ACHN (cell line): ENCODE data around the gene IFNA8.
"Not testable (repeated sequence)": the region's sequence is repeated elsewhere in the genome, so short reads cannot be mapped to it uniquely, and the experiment has no call there.

Experiments used
- DNase-seq: peaks from one replicate; pipeline ENCODE4 v3.0.0-alpha.2; 2015
- in situ Hi-C: cut with HindIII; loops from 2 replicates; pipeline ENCODE4 v1.10.0; 2017; ENCODE audit warnings: low sequenced_read_pairs, low pct_ligation_motif_present, low pct_unique_long_range_greater_than_20kb

IFNA8 gene

DNA sequence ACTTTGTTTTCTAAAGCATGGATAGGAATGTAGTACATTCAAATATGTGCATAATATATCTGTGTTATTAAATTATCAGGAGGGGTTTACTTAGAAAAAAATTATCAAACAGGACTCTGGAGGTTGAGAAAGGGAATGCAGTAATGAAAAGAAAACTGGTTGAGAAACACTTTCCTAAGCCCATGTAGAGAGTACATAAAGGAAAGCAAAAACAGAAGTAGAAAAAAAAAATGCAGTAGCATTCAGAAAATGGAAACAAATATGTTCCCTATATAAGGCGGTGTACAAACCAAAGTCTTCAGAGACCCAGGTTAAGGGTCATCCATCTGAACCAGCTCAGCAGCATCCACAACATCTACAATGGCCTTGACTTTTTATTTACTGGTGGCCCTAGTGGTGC, at the start of gene IFNA8:
TSS of gene IFNA8 (plus strand) at position 301 of the 400 bp plus-strand sequence. CDS start at position 361, 60 bp downstream.
- in situ Hi-C loops = no loop called here
- DNase-seq = no peak

GRCh38 chr9:21362287-21362686, 46.6 kb upstream of the IFNA8 start:
- in situ Hi-C loops = no loop called here
- no peak for DNase-seq

DNA sequence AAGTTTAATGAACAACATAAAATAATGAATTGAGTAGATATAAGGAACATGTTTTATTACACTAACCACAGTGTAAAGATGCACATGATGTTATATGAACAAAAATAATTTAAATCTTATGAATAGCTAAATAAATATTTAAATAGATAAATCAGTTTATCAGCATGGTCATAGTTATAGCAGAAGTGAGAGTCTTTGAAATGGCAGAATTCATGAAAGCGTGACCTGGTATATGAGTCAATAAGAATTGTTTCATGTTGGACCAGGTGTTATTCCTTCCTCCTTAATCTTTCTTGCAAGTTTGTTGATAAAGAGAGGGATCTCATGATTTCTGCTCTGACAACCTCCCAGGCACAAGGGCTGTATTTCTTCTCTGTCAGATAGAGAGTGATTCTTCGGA, 41.7 kb upstream of the IFNA8 start:
- in situ Hi-C loops, DNase-seq: not testable (repeated sequence)

DNA sequence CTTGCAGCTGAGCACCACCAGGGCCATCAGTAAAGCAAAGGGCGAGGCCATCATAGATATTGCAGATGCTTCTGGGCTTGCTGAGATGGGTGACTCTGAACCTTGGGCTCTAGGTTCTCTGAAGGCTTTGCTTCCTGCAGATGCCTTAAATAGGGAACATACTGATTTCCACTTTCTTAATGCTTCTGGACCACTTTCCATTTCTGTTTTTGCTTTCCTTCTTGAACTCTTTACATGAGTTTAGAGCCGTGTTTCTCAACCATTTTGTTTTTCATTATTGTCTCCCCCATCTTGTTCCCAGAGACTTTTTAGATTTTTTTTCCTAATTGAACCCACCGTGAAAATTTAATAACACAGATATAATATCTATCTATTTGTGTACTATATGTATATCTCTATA, 41.0 kb upstream of the IFNA8 start, which contains the start of gene IFNA13:
TSS of gene IFNA13 (minus strand) at position 101 of the 400 bp plus-strand sequence. CDS start at position 54, 47 bp downstream.
- no peak for DNase-seq
- in situ Hi-C loops = no loop called here

DNA sequence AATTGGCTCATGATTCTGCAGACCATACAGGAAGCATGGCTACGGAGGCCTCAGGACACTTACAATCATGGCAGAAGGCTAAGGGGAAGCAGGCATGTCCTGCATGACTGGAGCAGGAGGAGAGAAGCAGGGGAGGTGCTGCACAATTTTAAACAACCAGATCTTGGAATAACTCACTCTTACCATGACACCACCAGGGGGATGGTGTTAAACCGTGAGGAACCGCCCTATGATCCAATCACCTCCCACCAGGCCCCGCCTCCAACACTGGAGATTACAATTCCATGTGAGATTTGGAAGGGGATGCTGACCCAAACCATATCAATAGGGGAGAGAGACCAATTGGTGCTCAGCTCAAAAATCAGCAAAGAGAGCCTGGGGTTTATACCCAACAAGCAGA, 37.5 kb upstream of the IFNA8 start:
- not testable (repeated sequence) for DNase-seq

DNA sequence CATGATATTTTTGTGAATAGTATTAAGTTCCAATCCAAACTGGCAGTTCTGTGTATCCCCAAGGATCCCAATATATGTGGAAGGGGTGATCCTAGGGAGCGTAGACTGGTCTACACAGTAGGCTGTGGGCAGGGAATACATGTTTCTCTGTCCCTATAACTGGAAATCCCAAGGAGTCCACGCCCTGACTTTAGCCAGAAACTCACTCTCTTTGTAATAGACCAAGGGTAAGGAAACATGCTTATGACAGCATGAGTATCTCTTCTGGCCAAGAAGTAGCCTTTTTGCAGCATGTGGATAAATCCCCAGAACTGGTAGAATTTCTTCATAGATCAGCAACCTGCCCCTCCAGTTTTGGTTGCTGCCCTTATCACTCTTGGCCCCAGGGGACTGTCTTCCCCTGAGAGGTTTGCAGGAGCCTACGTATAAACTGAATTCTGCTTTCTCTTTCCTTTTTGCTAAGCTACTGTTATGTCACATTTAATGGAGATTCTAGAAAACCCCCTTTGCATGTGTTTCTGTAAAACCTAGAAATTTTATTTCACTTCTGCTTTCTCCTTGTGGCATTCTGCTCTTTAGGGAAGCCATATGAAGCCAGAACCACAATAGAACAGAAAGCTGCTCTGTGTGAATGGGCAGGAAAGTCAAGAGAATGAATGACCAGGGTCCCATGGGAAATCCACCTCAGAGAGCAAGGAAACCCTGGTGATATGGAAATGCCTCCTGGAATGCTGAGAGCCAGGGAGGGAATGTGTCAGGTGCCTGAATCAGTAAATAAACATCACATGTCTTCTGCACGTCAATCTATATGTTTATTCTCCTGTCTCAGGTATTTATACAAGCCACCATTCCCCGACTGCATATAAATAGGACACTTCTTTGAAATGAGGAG, 27.2 kb upstream of the IFNA8 start:
- DNase-seq = no peak
- in situ Hi-C loops = no loop called here

More for the DNA sequence above, 37.5 kb upstream of the IFNA8 start:
- in situ Hi-C loops = not testable (repeated sequence)

DNA sequence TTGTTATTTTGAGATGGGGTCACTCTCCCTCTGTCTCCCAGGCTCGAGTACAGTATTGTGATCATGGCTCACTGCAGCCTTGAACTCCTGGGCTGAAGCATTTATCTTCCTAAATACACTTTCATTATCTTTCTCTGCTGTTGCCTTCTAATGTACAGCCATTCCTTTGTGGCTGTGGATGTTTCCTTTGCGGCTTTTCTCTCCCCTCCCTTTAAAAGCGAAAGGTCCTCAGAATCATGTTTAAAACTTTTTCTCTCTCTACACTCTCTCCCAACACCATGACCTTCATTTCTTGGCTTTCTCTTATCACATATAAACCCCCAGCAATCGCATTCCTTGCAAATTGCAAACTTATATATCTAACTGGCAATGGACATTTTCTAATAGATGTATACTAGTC, 25.3 kb upstream of the IFNA8 start:
- in situ Hi-C loops = no loop called here
- no peak for DNase-seq

GRCh38 chr9:21385131-21385670, 23.7 kb upstream of the IFNA8 start, which contains the start of gene IFNA2:
IFNA2 (minus strand) TSS chr9:21385398; CDS start chr9:21385329, 69 bp downstream.
- no peak for DNase-seq
- in situ Hi-C loops = no loop called here

DNA sequence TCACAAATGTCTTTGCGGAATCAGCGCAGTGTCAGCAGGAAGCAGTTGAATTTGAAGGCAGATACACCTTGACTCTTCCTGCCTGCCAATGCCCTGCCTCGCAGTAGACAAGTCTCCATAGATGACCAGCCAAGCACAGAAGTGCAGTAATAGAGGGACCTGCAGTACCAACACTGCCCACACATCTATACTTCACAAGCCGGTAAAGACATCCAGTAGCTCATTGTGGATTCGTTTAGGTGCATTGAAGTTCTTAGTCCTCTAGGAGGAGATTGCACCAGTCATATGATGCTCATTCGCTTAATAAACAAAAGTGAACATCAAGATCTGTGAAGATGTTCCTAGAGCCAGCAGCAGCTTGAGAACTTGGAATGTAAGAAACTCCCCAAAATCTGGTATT, 16.6 kb upstream of the IFNA8 start:
- DNase-seq = no peak
- in situ Hi-C loops = no loop called here

DNA sequence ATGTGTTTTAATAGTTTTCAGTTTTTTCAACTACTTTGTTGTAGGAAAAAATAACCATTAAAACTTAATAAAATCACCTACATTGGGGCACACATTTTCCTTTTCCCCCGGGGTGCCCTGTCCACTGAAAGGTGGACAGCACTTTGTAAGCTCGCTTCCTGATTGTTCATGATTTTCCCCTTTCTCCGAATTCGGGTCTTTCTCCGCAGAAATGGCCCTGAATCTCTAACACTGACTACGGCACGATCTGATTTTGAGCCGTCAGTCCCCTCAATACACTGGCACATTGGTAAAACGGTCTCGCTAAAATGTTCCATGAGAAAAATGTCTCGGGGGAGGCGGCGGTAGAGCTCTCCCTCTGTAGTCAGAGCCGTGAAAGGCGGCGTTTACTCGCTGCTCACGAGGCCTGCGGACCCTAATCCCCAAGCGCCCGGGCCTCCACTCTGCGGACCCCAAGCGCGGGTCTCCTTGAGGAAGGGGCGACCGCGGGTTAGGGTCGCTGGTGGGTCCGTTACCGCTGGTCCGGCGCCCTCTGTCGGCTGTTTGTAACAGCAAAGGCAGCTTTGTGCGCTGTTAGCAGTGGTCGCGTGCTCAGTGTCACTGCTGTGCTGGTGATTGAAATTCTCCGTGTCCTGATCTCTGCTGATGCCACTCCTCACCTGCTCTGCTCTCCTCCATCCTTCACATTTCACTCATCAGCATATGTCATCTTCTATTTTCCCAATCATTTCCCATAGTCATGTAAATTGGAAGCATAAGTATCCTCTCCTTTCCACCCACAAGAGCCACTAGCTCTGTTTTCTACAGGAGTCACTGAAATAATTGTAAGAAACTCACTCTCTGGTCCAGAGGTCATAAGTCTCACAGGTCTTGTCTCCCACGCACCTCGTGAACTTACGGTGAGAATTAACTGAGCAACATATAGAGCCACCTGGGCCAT, 12.9 kb upstream of the IFNA8 start:
- no peak for DNase-seq
- in situ Hi-C loops = no loop called here

DNA sequence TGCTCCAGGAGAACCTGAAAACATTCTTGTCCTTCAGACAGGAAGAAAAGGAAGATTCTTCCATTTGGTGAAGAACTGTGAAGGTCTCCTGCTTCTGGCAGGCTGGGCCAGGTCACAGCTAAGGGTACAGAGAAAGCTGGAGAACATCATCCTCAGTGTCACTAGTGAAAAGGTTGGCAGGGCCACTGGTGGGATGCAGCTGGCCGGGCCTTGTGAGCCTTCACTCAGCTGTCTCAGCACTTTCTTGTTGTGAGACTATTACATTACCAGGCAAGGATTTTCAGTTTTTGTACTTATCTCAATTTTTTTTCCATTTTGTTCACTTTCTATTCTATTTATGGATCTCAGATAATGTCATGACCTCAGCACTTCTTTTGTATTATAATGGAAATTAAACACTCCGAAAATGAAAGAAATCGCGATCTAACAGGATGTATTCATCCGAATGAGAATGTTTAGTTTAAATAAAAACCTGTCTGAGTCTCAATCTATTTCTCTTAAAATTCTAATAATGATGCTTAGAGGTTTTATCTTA, 9.9 kb upstream of the IFNA8 start:
- in situ Hi-C loops = no loop called here

GRCh38 chr9:21399956-21400355, 9.0 kb upstream of the IFNA8 start:
- no peak for DNase-seq
- in situ Hi-C loops = no loop called here

More for the DNA sequence above, 9.9 kb upstream of the IFNA8 start:
- no peak for DNase-seq

- in situ Hi-C loops = no loop called here
- DNase-seq = no peak
Measured at GRCh38 chr9:21402386-21403251, 6.3 kb upstream of the IFNA8 start.

DNA sequence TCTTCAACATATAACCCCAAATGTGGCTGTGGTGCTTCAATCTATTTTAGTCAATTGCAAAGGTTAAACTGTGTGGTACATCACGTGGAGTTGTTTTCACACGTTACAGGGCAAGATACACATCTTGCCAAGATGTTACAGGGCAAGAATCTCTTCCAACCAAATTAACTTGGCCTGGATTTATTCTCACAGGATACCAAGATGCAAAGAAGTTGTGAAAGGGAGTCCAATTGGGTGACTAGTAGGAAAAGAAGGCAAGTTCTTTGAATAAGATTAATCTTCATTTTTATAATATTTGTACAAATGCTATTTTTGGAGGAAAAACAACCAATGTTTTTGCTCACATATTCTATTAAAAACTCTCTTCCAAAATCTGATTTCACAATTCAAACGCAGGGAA, 4.8 kb upstream of the IFNA8 start:
- in situ Hi-C loops = no loop called here
- no peak for DNase-seq

DNA sequence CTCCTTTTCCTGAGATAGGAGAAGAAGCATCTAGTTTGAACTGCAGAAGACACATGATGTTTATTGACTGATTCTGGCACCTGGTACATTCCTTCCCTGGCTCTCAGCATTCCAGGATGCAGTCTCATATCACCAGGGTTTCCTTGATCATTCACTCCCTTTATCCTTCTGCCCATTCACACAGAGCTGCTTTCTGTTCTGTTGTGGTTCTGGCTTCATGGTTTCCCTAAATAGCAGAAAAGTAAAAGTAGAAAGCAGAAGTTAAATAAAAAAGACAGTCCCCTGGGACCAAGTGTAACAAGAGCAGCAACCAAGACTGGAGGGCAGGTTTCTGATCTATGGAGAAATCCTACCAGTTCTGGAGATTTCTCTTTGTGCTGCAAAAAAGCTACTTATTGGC, 3.2 kb downstream of the IFNA8 start:
- in situ Hi-C loops = no loop called here

GRCh38 chr9:21413151-21413550, 4.2 kb downstream of the IFNA8 start:
- no peak for DNase-seq
- in situ Hi-C loops = no loop called here

More for the DNA sequence above, 3.2 kb downstream of the IFNA8 start:
- no peak for DNase-seq

GRCh38 chr9:21413624-21414023, 4.7 kb downstream of the IFNA8 start:
- no peak for DNase-seq
- in situ Hi-C loops = no loop called here
